Cardiac fibroblast (primary cell): Measurements from ENCODE around the gene ACTMAP.
"Not testable (repeated sequence)": the region's sequence is repeated elsewhere in the genome, so short reads cannot be mapped to it uniquely, and the experiment has no call there.

ENCODE experiments used
- DNase-seq, 2 donors: peaks; one replicate each; pipeline versions ENCODE4 v3.0.0 to v3.0.0-alpha.2; 2010; ENCODE audit warnings: low read depth in 2 of 2
- H3K4me3 ChIP-seq, 2 donors: replicated peaks in 1 of 2; 1 replicate in 1 of 2; 2 replicates in 1 of 2; pipeline ENCODE4 v1.5.1; 2011; ENCODE audit warnings: low read depth in 2 of 2, low read length in 2 of 2, mild to moderate bottlenecking in 2 of 2, moderate library complexity in 1 of 2
- TF ChIP-seq, protein P1 (sequence below): IDR thresholded peaks from one replicate; pipeline ENCODE4 v1.5.1; 2011; ENCODE audit warnings: low read depth, mild to moderate bottlenecking, low read length, inconsistent platforms

The ACTMAP gene

DNA sequence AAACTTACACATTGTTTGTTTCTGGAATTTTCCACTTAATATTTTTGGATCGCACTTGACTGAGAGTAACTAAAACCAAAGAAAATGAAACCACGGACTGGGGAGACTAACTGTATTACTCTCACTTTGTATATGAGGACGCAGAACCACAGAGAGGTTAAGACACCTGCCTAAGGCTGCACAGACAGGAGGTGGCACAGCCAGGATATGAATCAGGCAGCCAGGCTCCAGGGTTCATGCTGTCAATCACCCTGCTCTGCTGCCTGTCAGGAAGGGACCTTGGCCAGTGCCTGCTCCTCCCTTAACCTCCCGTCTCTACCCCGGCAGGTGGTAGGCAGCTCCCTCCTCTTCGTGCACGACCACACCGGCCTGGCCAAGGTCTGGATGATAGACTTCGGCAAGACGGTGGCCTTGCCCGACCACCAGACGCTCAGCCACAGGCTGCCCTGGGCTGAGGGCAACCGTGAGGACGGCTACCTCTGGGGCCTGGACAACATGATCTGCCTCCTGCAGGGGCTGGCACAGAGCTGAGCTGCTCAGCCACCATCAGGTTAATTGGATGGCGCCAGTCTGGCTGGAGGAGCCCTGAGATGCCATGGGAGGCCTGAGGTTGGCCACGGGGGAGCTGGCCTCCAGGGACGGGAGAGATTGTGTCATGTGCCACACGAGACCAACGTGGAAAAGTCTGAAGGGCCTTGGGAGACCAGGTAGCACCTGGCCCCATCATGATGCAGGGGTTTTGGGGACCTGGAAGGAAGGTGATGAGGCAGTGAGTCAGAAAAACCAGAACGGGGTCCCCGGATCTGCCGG, 11.0 kb downstream of the ACTMAP start:
- DNase-seq = no peak
- TF ChIP-seq, protein P1, sequence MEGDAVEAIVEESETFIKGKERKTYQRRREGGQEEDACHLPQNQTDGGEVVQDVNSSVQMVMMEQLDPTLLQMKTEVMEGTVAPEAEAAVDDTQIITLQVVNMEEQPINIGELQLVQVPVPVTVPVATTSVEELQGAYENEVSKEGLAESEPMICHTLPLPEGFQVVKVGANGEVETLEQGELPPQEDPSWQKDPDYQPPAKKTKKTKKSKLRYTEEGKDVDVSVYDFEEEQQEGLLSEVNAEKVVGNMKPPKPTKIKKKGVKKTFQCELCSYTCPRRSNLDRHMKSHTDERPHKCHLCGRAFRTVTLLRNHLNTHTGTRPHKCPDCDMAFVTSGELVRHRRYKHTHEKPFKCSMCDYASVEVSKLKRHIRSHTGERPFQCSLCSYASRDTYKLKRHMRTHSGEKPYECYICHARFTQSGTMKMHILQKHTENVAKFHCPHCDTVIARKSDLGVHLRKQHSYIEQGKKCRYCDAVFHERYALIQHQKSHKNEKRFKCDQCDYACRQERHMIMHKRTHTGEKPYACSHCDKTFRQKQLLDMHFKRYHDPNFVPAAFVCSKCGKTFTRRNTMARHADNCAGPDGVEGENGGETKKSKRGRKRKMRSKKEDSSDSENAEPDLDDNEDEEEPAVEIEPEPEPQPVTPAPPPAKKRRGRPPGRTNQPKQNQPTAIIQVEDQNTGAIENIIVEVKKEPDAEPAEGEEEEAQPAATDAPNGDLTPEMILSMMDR = no peak
- no peak overlapping the region for H3K4me3 ChIP-seq

DNA sequence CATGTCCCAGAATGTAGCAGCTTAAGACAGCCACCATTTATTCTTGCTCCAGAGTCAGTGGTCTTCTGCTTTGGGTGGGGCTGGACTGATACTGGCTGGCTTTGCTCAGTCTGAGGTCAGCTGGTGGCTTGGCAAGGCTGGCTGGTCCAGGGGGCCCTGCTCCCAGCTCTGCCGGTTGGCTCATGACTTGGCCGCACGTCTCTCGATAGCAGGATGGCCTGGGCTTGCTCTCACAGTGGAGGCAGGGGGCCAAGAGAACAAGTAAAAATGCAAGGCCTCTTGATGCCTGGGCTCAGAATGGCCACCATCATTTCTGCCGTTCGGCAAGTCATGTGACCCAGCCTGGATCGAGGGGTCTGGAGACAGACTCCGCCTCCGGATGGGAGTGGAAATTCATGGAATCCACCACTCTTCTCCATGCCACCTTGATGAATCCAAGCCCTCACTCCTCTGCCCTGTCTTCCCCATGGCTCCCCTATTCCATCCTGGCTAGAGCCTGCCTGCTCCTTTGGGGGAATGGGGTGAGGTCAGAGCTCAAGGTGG, 13.1 kb downstream of the ACTMAP start:
- no peak overlapping the region for H3K4me3 ChIP-seq
- DNase-seq = no peak
- TF ChIP-seq, protein P1 = no peak

DNA sequence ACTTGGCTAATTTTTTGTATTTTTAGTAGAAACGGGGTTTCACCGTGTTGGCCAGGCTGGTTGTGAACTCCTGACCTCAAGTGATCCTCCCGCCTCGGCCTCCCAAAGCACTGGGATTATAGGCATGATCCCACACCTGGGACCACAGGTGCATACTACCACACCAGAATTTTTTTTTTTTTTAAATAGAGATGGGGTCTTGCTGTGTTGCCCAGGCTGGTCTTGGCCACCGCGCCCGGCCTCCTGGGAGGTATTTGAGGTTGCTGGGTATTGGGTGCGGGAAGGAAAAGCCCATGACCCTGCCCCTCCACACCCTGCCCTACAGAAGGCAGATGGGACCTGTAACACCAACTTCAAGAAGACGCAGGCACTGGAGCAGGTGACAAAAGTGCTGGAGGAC, 13.6 kb downstream of the ACTMAP start:
- TF ChIP-seq, protein P1 = no peak
- no peak overlapping the region for H3K4me3 ChIP-seq
- no peak for DNase-seq

DNA sequence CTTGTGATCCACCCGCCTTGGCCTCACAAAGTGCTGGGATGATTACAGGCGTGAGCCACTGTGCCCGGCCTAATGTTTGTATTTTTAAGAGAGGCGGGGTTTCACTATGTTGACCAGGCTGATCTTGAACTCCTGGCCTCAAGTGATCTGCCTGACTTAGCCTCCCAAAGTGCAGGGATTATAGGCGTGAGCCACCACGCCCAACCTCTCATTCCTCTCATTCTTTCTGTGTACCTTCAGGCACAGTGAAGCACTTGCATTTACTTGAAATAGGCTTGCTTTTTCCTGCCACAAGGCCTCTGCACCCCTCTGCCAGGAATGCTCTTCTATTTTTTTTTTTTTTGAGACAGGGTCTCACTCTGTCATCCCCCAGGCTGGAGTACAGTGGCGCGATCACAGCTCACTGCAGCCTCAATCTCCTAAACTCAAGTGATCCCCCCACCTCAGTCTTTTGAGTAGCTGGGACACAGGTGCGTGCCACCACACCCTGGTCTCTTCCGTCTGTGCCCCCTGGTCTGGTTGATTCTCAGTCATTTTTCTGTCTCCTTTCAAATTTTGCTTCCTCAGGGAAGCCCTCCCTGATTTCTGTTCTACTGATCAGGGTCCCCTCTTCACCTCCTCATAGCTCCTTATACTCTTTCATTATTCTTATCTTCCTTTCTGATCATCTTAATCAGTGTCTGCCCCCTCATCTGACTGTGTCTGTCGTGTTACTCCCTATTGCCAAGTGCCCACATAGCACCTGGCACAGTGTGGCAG, 15.1 kb downstream of the ACTMAP start:
- H3K4me3 ChIP-seq = no peak overlapping the region
- TF ChIP-seq, protein P1 = no peak
- no peak for DNase-seq

DNA sequence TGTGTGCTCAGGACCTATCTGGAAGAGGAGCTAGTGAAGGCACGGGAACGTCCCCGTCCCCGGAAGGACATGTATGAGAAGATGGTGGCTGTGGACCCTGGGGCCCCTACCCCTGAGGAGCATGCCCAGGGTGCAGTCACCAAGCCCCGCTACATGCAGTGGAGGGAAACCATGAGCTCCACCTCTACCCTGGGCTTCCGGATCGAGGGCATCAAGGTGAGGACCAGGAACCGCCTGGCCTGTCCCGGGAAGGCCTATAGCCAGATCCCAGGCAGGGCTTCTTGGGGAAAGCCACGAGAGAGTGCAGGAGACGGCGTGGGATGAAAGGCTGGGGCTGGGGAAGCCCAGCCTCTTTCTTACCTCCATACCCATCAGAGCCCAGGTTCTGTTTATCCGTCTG, 17.1 kb downstream of the ACTMAP start:
- no peak for DNase-seq
- H3K4me3 ChIP-seq = no peak overlapping the region
- TF ChIP-seq, protein P1 = no peak

DNA sequence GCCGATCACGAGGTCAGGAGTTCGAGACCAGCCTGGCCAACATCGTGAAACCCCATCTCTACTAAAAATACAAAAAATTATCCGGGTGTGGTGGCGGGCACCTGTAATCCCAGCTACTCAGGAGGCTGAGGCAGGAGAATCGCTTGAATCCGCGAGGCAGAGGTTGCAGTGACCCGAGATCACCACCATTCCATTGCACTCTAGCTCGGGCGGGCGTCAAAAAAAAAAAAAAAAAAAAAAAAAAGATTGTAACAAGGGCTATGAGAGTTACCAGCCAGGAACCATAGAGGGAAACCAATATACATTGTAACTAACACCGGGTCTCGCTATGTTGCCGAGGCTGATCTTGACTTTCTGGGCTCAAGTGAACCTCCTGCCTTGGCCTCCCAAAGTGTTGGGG, 18.0 kb downstream of the ACTMAP start:
- not testable (repeated sequence) for H3K4me3 ChIP-seq, DNase-seq

DNA sequence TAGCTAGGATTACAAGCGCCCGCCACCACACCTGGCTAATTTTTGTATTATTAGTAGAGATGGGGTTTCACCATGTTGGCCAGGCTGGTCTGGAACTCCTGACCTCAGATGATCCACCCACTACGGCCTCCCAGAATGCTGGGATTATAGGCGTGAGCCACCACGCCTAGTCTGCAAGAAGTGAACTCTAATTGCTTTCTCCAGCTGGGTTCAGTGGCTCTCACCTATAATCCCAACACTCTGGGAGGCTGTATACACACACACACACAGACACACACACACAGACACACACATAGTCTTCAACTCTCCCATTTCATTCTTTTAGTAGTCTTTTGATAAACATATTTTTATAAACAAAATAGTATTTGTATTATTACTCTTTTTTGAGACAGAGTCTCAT, 20.2 kb downstream of the ACTMAP start:
- DNase-seq = not testable (repeated sequence)

More for the DNA sequence above, 20.2 kb downstream of the ACTMAP start:
- H3K4me3 ChIP-seq = not testable (repeated sequence)
